Esophagus squamous epithelium (tissue), 5 donors: ENCODE measurements around the gene ARL8B. TPM values are rescaled to one million over a fixed set of nuclear protein-coding genes. Genes with fewer than 3 reads are reported as not detected.
A peak's percentile ranks its signal among the peaks of the same experiment; 100 is the strongest.

Experiments used
- DNase-seq: peaks from one replicate; lab custom pipeline; 2025; lab: John Stamatoyannopoulos, UW
- H3K27ac ChIP-seq, 4 donors: fragments of 200-600 bp; sonication (generic); one replicate each; pipeline ENCODE4 v1.5.1; 2016 to 2019; ENCODE audit warnings: mild to moderate bottlenecking in 1 of 4
- H3K27me3 ChIP-seq, 4 donors: fragments of 200-600 bp; sonication (generic); 1 replicate in 3 of 4; 2 replicates in 1 of 4; pipeline versions ENCODE4 v1.5.1 to v1.6.0; 2017 to 2021; ENCODE audit warnings: antibody characterized with exemption in 1 of 4
- H3K36me3 ChIP-seq, 3 donors: fragments of 200-600 bp; sonication (generic); one replicate each; pipeline ENCODE4 v1.5.1; 2016 to 2019
- H3K4me1 ChIP-seq, 3 donors: fragments of 200-600 bp; sonication (generic); one replicate each; pipeline ENCODE4 v1.5.1; 2017 to 2019
- H3K4me3 ChIP-seq, 4 donors: fragments of 200-600 bp; sonication (generic); 1 replicate in 3 of 4; 2 replicates in 1 of 4; pipeline ENCODE4 v1.5.1; 2016 to 2019; ENCODE audit warnings: mild to moderate bottlenecking in 2 of 4, moderate library complexity in 1 of 4
- H3K9me3 ChIP-seq, 3 donors: fragments of 200-600 bp; sonication (generic); one replicate each; pipeline ENCODE4 v1.5.1; 2016 to 2019
- POLR2A ChIP-seq, 4 donors: fragments of 450-650 bp; IDR thresholded peaks; one replicate each; pipeline ENCODE4 v1.6.1; 2017; ENCODE audit warnings: antibody characterized with exemption in 4 of 4, mild to moderate bottlenecking in 4 of 4, moderate library complexity in 3 of 4
- WGBS, 2 donors: methylation state at CpG; one replicate each; pipeline ENCODE4 v1.1.5; 2018; 5-methylcytosine and 5-hydroxymethylcytosine counted together
- intact Hi-C: fragments of 100-400 bp; cut with DNase I; formaldehyde crosslinking; loops from one replicate; pipeline ENCODE4 v1.15.0; 2022
- total RNA-seq, 4 donors: library from RNA; depleted of rRNA; stranded (reverse); fragments of >200 nt; gene quantifications; one replicate each; pipeline ENCODE4 v1.1.0, GENCODE V29; 2016
- TF ChIP-seq, protein P1 (sequence below), 6 experiments: fragments of 450-650 bp in 4 of 6; fragments of 200-600 bp in 2 of 6; sonication (generic) in 2 of 6; IDR thresholded peaks; one replicate each; pipeline ENCODE4 v1.5.1; 2016 to 2019; ENCODE audit warnings: antibody characterized with exemption in 6 of 6, mild to moderate bottlenecking in 4 of 6, moderate library complexity in 4 of 6
- donor health status: DM: yes; HTN: yes; CAD: no.

The ARL8B gene
- total RNA-seq, 4 donors from 2014 or later: 42.9 to 71.9 (median 51.7) TPM

GRCh38 chr3:5197470-5198312 lies 75.6 kb downstream of the ARL8B start:
- Histone ChIP-seq H3K4me3 (peak overlapping the region in 1 of 4 donors; percentile 25), H3K27ac (peak overlapping the region; percentile 83 to 89 (median 87)), H3K27me3 (no peaks in the 10 kb centered on the region), H3K9me3 (no peaks in the 10 kb centered on the region), H3K4me1 (peaks cover 8 to 62% (median 41%) of the 10 kb centered on the region in 3 donors), H3K36me3 (peaks cover 0 to 53% (median 1%) of the 10 kb centered on the region in 3 donors)
- intact Hi-C loops: no loop called here
- peak in 1 of 4 donors; percentile 38 for TF ChIP-seq POLR2A (IDR thresholded peaks at IDR 0.05)
- TF ChIP-seq, protein P1, sequence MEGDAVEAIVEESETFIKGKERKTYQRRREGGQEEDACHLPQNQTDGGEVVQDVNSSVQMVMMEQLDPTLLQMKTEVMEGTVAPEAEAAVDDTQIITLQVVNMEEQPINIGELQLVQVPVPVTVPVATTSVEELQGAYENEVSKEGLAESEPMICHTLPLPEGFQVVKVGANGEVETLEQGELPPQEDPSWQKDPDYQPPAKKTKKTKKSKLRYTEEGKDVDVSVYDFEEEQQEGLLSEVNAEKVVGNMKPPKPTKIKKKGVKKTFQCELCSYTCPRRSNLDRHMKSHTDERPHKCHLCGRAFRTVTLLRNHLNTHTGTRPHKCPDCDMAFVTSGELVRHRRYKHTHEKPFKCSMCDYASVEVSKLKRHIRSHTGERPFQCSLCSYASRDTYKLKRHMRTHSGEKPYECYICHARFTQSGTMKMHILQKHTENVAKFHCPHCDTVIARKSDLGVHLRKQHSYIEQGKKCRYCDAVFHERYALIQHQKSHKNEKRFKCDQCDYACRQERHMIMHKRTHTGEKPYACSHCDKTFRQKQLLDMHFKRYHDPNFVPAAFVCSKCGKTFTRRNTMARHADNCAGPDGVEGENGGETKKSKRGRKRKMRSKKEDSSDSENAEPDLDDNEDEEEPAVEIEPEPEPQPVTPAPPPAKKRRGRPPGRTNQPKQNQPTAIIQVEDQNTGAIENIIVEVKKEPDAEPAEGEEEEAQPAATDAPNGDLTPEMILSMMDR (IDR thresholded peaks at IDR 0.05): no peak
- DNase-seq: no peak
- 66 to 77% methylated on average over 6 to 8 of the region's 8 CpGs for WGBS, 2 donors

GRCh38 chr3:5198313-5198677 lies 76.2 kb downstream of the ARL8B start:
- intact Hi-C loops: no loop called here
- H3K4me3 ChIP-seq: no peak overlapping the region
- 88 to 94% methylated on average over 4 of the region's 4 CpGs for whole genome bisulfite sequencing, 2 donors
- TF ChIP-seq, protein P1 (IDR thresholded peaks at IDR 0.05): no peak
- TF ChIP-seq POLR2A (IDR thresholded peaks at IDR 0.05): no peak
- H3K27me3 ChIP-seq: no peaks in the 10 kb centered on the region
- no peaks in the 10 kb centered on the region for H3K9me3 ChIP-seq
- peak overlapping the region; percentile 83 to 89 (median 87) for H3K27ac ChIP-seq
- peaks cover 0 to 55% (median 7%) of the 10 kb centered on the region in 3 donors for H3K36me3 ChIP-seq
- DNase-seq: no peak
- peaks cover 8 to 56% (median 41%) of the 10 kb centered on the region in 3 donors for H3K4me1 ChIP-seq

- DNase-seq: no peak
- TF ChIP-seq POLR2A (IDR thresholded peaks at IDR 0.05): no peak
- TF ChIP-seq, protein P1 (IDR thresholded peaks at IDR 0.05): no peak
- intact Hi-C loops: no loop called here
- peaks cover under 1 to 55% (median 8%) of the 10 kb centered on the region in 3 donors for H3K36me3 ChIP-seq
- H3K4me3 ChIP-seq: no peak overlapping the region
- no peaks in the 10 kb centered on the region for H3K27me3 ChIP-seq
- WGBS, 2 donors: 63 to 65% methylated on average over 5 of the region's 5 CpGs
- H3K27ac ChIP-seq: peak overlapping the region in 3 of 4 donors; percentile 3 to 86 (median 40)
- H3K4me1 ChIP-seq: peaks cover 8 to 47% (median 40%) of the 10 kb centered on the region in 3 donors
- H3K9me3 ChIP-seq: no peaks in the 10 kb centered on the region
These were observed 77.1 kb downstream of the ARL8B start for GRCh38 chr3:5198986-5199731.

DNA sequence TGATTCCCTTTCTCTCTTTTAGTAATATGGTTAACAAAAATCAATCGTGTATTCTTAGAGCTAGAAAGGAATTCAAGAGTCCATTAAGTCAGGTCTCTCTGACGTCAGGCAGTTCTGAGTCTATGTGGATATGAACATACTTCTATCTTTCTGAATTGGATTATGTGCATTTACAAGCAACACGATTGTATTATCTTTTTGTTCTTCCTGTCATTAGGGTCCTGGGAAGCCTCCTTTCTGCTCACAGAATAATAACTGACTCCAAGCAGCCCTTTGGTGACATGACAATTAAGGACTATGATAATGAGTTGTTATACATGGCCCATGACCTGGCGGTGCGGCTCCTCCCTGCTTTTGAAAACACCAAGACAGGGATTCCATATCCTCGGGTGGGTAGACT lies 79.4 kb downstream of the ARL8B start:
- intact Hi-C loops: no loop called here
- peaks cover 0 to 23% (median 17%) of the 10 kb centered on the region in 3 donors for H3K4me1 ChIP-seq
- no peak for DNase-seq
- H3K4me3 ChIP-seq: no peak overlapping the region
- H3K36me3 ChIP-seq: peaks cover 20 to 78% (median 27%) of the 10 kb centered on the region in 3 donors
- H3K9me3 ChIP-seq: no peaks in the 10 kb centered on the region
- TF ChIP-seq, protein P1 (IDR thresholded peaks at IDR 0.05): no peak
- TF ChIP-seq POLR2A (IDR thresholded peaks at IDR 0.05): no peak
- WGBS, 2 donors: 84 to 89% methylated on average over 6 of the region's 6 CpGs
- no peaks in the 10 kb centered on the region for H3K27me3 ChIP-seq
- no peak overlapping the region for H3K27ac ChIP-seq
